IPS-NIHi7 (cell line): Measurements from ENCODE around the gene MAFF.

ENCODE experiments used
- DNase-seq: peaks from one replicate; pipeline ENCODE4 v3.0.0; 2012; ENCODE audit warnings: mixed read lengths; ENCODE audit errors: extremely low spot score

The MAFF gene

DNA sequence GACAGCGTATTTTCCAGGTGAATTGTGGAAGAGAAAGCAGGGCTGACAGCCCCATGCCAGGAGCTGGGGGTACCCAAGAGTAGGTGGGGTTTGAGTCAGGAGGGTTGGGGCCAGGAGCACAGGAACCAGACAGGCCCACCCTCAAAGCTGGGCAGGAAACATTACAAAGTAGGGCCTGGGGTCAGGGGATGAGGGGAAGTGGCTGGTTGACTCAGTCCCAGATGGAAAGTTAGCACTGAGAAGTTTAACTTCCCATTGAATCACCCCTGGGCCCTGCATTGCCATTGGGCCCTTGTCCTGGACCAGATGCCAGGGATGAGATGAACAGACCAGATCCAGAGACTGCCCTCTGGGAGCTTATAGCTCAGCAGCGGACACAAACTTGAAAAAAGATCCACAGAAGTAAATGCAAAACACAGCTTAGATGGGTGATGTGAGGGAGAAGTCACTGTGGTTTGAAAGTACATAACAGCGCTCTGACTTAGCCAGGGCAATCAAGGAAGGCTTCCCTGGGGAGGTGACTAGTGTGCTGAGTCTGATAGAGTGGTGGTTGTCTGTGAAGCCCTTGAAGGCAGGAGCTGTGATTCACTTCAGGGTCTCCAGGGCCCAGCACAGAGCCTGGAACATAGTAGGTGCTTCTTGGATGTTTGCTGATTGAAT lies 2.2 kb downstream of the MAFF start:
- DNase-seq = no peak

DNA sequence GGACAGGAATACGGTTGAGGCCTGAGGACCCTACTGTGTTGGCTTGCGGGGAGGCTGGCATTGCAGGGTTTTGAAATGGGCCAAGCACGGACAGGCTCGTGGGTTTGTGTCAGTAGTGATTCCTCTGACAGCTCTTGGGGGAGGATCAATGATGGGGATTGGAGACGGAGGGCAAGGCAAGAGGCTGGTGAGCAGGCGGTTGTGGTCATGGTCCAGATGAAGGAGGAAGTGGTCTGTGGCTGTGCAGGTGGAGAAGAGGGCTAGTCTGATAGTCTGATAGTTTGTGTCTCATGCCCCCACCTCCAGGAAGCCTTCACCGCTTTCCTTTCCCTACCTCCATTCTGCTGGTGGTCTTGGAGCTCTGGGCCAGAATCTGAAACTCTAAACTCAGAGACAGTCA lies 3.0 kb downstream of the MAFF start:
- no peak for DNase-seq

DNA sequence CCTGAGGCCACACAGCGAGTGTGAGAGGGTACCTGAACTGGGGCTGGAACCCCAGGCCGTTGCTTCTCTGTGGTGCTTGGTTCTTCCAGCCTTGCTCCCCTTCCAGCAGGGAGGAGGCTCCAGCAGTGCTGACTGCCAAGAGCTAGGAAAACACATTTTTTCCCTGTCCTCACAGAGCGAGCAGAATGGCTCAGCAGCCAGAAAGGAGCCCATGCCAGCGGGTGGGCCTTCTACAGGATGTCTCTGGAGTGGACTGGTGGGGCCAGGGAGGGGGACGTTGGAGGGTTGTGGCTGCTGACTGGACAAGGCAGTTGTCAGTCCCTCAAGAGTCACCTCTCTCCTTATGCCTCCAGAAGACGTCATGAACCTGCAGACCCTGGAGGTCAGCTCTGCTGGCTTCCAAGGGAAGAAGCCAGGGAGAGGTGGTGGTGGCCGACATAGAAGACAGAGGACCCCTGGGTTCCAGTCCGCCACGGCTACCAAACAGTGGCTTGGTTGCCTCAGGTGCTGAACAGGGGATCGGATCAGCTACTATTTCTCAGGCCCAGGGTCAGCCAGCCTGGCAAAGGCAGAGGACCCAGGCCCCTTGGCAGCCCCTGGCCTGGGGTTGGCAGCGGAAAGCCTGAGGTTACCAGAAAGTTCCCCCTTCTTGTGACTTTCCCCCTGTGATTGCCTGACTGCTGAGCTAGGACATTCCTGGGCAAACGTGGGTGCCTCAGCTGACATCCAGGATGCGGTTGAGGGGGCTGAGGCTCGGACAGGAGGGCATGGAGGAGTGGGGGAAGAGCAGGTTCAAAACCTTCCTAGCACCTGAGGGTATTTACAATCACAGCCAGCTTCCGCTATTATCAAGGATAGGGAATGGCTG lies 3.7 kb downstream of the MAFF start:
- no peak for DNase-seq

DNA sequence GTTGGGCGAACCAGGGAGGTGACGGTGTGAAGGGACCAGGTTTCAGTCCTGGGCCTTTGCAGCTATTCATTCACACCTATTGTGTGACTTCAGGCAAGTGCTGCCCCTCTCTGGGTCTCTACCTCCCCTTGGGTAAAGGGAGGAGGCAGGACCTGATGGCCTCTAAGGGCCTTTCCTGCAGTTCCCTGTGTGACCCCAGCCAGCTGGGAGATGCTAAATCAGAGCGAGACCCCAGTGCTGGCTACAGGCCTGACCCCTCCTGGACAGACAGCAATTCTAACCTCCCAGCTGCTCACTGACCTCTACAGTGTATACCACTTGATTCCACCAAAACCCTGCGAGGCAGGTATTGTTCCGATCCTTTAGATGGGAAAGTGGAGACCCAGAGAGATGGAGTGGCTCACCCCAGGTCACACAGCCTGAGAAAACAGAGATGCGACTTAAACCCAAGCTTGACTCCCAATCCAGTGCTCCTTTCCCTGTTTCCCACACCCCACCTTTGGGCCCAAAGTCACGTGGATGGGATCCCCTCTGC lies 6.2 kb downstream of the MAFF start:
- no peak for DNase-seq

DNA sequence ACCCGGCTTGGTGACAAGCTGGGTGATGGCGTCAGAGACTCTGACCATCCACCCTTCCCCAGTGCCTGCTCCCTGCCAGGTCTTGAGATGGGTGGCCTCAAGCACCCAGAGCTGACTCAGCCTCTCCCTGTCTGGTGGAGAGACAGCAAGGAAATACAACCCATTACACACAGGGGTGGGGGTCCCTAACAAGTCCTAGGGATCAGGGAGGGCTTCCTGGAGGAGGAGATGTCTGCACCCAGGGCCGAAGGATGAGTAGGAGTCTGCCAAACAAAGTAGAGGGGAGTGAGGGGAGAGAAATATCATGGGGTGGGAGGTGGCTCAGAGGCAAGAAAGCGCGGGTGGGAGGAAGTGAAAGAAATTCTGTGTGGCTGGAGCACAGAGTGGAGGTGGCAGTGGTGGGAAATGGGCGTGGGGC lies 6.8 kb downstream of the MAFF start:
- DNase-seq = no peak

DNA sequence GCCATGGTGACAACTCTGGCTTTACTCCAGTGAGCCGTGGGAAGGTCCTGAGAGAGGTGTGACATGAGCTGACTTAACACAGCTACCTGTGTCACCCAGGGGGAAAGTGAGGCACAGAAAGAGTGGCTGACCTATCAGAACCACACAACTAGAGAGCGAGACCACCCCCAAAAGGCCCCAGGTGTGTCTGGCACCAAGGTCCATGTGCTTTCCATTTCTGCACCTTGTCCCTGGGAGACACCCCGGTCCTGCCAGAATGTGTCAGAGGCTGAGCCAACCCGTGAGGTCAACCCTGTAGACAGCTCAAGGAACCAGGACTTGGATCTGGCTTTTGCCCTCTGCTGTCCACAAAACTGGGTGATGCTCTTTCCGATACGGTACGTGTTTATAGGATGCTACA lies 9.8 kb downstream of the MAFF start:
- DNase-seq = no peak

DNA sequence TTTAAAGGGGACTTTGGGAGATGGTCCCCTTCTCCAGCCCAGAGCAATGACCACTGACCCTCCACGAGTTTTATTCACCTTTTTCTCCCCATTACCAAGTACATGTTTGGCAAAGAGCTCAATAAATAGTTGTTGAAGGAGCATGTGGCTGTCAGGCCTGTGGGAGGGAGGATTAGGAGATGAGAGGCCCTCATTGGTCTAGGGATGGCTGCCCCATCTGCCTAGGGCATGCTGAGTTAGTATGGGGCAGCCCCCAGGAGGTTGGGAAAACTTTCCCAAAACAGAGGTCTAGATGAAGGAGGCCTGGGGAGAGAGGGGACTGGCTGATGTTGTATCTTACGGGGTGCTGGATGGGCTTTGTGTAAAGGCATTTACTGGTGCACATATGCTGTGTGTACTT lies 10.6 kb downstream of the MAFF start:
- DNase-seq = no peak

DNA sequence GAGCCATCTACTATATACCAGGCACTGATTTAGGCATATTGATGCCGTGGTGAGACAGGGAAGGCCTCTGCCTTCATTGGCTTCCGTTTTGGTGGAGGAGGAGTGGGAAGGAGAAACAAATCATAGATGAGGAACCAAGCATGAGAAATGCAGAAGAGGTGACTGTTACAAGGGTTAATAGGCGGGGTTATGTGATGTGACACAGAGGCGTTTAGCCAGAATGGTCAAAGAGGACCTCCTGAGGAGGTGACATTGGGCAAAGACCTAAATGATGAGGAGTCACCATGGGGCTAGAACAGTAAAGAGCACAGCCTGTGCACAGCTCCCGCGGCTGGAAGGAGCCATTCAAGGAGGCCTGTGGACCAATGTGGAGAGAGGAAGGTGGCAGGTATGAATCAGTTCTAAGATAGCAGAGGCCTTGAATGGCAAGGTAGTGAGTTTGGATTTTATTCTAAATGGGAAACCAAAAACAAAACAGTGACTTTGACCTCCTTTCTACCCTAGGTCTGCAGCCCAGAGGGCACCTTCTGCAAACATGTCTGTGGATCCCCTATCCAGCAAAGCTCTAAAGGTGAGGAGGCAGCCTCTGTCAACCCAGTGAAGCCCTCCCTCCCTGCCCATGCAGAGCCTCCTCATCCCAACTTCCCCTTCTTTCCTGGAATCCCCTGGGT lies 11.7 kb downstream of the MAFF start:
- no peak for DNase-seq

DNA sequence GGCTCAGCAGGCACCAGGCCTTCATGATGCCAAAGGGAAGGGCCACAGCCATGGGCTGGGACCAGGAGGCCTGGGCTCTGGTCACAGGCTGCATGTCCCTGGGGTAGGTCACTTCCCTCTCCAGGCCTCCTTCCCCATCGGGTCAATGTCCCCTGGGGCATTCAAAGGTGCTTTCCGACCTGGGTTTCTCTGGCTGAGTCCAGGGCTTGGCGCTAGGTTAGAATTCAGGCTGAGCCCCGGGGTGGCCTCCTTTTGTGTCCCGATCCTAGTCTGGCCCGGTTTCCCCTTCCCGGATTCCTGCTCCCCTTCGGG lies 12.2 kb downstream of the MAFF start:
- DNase-seq = no peak

DNA sequence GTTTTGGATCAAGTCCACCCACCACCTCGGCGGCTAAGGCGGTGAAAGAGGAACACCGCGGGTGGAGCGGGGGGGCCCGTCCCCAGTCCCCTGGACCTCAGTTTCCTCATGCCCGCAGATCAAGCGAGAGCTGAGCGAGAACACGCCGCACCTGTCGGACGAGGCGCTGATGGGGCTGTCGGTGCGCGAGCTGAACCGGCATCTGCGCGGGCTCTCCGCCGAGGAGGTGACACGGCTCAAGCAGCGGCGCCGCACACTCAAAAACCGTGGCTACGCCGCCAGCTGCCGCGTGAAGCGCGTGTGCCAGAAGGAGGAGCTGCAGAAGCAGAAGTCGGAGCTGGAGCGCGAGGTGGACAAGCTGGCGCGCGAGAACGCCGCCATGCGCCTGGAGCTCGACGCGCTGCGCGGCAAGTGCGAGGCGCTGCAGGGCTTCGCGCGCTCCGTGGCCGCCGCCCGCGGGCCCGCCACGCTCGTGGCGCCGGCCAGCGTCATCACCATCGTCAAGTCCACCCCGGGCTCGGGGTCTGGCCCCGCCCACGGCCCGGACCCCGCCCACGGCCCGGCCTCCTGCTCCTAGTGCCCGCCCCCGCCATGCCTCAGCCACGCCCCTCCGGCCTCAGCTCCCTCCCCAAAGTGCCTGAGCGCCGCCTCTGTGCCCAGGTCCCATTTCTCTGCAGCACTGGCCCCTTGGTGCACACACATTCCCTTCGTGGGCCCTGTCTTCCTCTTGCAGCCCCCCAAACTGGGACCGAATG lies 12.7 kb downstream of the MAFF start:
- DNase-seq = peak; percentile 92

DNA sequence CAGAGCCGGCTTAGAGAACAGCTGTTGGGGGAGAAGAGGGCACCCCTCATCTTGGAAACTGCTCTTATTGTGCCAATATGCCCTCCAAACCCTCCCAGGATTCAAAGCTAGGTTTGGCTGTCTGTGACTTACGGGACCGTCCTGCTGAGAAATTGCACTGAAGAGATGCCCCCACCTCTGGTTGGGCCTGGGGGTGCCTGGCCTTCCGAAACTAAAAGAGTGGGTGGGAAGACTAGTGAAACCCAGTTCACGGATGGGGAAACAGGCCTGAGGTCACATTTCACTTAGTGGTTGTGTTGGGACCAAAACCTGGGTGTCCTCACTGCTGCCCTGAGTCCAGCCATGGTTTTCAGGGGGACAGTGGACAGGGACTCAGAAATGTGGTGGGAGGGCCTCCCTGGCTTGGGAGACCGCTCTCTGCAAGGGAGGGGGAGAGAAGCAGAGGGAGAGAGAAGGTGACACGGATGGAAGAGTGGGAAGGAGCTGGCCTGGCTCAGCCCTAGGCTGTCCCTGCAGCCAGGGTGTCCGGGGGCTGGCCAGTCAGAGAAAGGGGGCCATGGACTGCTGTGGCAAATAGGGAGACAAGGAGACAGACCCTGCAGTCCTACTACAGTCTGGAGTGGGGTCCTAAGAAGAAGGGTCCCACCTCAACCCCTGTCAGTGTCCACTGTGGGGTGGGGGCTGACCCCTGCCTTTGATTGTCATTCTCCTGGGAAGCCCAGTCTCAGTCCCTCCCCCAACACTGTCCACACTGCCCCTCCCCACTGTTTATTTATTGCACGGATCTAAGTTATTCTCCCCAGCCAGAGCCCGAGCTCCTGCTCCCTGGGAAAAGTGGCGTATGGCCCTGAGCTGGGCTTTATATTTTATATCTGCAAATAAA lies 13.6 kb downstream of the MAFF start:
- no peak for DNase-seq

DNA sequence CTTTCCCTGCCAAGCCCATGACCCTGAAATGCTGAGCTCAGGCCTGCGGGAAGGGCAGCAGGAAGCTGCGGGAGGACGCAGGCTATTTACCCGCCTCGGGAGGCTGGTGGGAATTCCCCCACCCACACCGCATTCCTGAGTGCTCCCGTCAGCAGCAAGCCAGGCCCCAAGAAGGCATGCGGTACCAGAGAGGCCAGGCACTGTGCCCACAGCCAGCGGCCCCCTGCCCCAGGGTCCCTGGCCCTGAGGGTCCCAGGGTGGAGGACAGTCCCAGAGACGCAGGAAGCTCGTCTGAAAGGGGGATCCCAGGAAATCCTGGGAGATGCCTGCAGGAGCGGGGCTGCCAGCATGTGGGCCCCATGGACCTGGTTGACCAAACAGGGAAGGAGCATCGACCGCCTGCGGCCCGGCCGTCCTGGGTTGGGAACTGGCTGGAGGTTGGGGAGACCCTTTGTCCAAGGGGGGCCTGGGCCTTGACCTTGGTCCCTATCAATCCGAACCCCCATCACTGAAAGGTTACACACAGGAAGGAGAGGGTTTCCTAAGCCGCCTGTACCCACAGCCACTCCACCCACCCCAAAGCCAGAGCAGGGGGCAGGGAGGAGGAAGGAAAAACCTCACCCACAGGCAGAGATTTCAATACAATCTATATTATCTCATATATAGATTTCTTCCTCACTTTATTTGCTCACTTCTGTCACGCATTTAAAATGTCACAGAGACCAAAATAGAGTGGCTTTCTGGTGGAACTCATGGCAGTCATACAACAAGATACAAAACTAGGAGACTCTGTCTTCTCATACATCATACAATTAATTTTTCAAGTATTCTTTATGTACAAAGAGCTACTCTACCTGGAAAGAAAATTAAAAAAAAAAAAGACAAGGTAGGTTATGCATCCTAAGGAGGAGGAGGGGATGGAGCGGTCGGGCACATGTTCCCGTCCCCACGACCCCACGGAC lies 17.1 kb downstream of the MAFF start:
- DNase-seq = peak; percentile 84

DNA sequence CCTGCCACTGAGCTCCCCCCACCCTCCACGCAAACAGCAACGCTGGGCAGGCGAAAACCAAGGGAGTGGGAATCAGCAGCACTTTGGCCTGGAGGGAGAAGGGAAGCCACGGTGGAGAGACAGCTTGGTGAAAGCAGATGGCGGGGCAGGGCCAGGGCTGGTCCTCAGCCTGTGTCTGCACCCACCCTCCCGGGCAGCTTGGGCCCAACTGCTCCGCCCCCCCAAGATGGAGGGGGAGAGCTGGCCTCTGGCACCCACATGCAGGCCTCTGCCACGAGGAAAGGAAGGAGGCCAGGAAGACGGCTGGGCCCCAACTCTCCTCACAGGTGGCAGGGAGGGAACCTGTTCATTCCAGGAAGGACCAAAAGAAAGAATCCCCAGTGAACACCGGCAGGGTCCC lies 17.8 kb downstream of the MAFF start:
- DNase-seq = no peak

DNA sequence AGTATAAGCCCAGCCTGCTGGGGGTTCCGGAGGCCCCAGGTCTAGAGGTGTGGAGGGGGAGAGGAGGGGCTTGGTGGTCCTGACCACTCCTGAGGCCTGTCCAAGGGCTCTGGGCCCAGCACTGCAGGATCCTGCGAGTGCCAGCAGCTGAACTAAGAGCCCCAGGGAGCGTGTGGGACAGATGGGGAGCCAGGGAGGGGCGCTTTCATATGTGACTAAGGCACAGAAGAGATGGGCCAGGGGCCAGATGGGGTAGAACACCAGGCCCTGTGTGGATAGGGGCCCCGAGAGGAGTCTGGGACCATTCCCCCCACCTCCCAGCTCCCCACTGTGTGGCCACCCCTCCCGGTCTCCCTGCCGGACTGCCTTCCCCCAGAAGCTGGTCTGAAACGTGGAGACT lies 18.4 kb downstream of the MAFF start:
- no peak for DNase-seq

DNA sequence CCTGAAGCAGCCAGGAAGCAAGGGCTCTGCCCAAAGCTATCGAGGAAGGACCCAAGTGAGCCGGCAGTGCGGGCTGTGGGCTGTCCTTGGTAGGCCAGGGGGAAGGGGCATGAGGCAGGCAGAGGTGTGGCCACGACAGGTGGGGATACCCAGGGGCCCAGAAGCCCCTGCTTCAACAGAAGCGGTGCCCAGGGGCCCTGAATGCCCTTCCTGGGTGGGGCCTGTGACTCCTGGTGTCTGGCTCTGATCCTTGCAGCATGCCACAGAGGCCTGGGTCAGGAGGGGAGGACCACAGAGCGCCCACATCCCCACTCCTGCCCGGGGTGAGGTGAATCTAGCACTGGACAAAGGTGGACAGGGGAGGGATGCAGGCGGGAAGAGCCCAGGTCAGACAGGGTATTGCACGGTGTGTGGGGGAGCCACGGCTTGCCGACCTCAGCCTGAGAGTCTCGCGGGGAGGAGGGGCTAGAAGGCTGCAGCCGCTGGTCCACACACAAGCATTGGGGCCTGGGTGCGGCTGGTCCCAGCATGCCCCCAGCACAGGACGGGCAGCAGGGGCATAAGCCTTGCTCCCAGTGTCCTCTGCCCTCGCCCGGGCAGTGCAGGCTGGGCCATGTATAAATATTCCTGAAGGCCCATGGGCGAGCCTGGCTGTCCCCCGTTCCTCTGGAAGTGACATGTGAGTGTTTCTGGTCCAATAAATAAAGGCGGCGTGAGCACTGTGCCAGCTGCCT lies 19.0 kb downstream of the MAFF start:
- DNase-seq = no peak

DNA sequence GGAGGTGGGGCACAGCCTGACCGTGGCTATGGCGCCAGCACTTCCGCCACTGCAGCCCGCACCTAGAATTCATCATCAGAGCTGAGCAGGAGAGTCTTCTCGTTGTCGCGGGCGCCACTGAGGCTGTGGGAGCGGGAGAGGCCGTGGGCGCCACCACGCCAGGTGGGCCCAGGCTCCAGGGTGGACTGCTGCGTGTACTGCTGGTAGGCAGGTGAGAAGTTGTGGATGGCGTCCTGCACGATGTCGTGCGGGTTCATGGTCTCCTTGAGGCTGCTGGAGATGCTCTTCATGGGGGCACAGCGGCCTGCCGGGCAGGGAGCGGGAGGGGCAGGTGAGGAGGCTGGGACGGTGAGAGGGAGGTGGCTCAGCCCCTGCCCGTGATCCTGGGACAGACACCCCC lies 19.6 kb downstream of the MAFF start:
- no peak for DNase-seq

DNA sequence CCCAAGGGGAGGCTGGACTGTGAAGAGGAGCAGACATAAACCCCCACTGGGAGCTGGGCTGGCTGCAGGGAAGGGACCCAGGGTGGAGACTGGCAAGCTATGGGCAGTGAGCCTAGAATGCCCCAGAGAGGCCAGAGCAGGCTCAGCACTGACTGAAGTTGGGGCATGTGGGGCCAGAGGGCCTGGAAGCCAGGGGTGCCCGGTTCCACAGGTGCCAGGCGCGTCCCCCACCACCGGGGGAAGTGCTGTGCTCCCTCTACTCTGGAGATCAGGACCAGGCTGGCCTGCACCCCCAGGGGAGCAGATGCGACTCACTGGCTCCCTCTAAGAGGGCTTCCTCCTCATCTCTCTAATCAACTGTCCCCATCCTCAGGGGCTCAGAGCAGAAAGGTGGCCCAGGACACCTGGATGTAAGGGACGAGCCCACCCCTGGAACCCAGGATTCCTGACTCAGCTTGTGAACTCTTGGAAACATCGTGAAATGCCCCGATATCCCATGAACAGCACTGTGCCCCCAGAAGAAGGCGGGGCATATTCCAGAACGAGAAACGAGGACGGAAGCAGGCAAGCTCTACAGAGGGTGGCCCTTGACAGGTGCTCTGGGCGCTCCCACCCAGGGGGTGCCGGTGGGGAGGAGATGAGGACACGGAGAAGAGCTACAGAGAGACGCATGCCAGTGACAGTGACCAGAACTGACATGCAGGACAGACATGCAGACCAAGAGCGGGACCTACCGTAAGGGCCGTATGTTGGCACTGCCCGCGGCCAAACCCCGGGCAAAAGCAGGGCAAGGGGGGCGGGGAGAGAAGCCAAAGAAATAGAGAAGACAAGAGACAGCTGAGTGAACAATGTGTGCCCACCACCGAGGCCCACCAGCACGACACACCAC lies 20.4 kb downstream of the MAFF start:
- no peak for DNase-seq

DNA sequence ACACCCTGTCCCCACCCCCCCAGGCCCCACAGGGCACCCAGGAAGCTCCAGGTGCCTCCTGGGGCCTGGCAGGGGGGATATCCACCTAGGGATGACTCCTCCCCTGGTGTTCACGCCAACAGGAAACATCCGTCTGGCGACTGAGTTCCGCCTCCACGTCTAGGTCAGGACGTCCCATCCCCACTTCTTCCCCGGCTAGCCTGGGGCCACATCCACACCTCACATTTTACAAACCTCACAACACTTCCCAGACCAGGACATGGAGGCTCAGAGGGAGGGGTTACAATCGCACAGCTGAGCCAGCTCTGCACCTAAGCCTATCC lies 21.0 kb downstream of the MAFF start:
- no peak for DNase-seq
